CD4-positive, alpha-beta T cell (primary cell): ENCODE data around the gene MCRIP2. TPM values are rescaled to one million over a fixed set of nuclear protein-coding genes. Genes with fewer than 3 reads are reported as not detected.

Experiments used
- ATAC-seq: fragments of 200-7000 bp; cut with Tn5 transposase; one replicate; pipeline ENCODE4 v1.10.0; 2022; ENCODE audit warnings: mild to moderate bottlenecking; ENCODE audit not compliant: poor library complexity
- CTCF ChIA-PET: fragments of 350-600 bp; sonication (Branson Sonifier 250); formaldehyde crosslinking; loops from one replicate; lab custom pipeline; 2021; ENCODE audit warnings: antibody characterized with exemption, inconsistent platforms; lab: Charles Lee
- POLR2A ChIA-PET: fragments of 350-600 bp; sonication (Branson Sonifier 250); formaldehyde crosslinking; loops from one replicate; lab custom pipeline; 2021; ENCODE audit warnings: antibody characterized with exemption, inconsistent platforms; lab: Charles Lee
- DNase-seq, 14 experiments: peaks; one replicate each; pipeline ENCODE4 v3.0.0-alpha.2; 2013 to 2020; ENCODE audit warnings: mixed read lengths in 2 of 14
- H3K27ac ChIP-seq, 2 donors: one replicate each; pipeline versions ENCODE4 v1.5.1 to v1.7.0; 2013; ENCODE audit warnings: low read length in 2 of 2, low read depth in 1 of 2, mild to moderate bottlenecking in 1 of 2
- H3K27me3 ChIP-seq, 2 experiments: 1 replicate in 1 of 2; 2 replicates in 1 of 2; pipeline versions ENCODE4 v1.6.1 to v1.7.0; 2013; ENCODE audit warnings: low read length in 2 of 2, control low read depth in 1 of 2, mild to moderate bottlenecking in 1 of 2, moderate library complexity in 1 of 2; ENCODE audit not compliant: insufficient read depth in 2 of 2, control insufficient read depth in 1 of 2
- H3K36me3 ChIP-seq: one replicate; pipeline ENCODE4 v1.6.1; 2013; ENCODE audit warnings: low read length, control low read depth; ENCODE audit not compliant: insufficient read depth
- H3K4me1 ChIP-seq: one replicate; pipeline ENCODE4 v1.6.1; 2013; ENCODE audit warnings: low read length, control low read depth; ENCODE audit not compliant: insufficient read depth
- H3K4me3 ChIP-seq: one replicate; pipeline ENCODE4 v1.5.1; 2013; ENCODE audit warnings: mild to moderate bottlenecking, low read length, moderate library complexity
- H3K9me3 ChIP-seq, 2 experiments: 1 replicate in 1 of 2; 2 replicates in 1 of 2; pipeline versions ENCODE4 v1.6.1 to v1.7.0; 2013; ENCODE audit warnings: low read length in 2 of 2, mild to moderate bottlenecking in 2 of 2, control low read depth in 1 of 2, moderate library complexity in 1 of 2; ENCODE audit not compliant: control insufficient read depth in 1 of 2, insufficient read depth in 1 of 2
- H3K27ac Mint-ChIP-seq: one replicate; pipeline ENCODE4 v1.8.0; 2020; ENCODE audit warnings: mixed read lengths
- H3K27me3 Mint-ChIP-seq: one replicate; pipeline ENCODE4 v1.8.0; 2021; ENCODE audit warnings: mixed read lengths
- H3K36me3 Mint-ChIP-seq: one replicate; pipeline ENCODE4 v1.8.0; 2021; ENCODE audit warnings: low read depth, mixed read lengths
- H3K4me1 Mint-ChIP-seq: one replicate; pipeline ENCODE4 v1.8.0; 2021; ENCODE audit warnings: low read depth, mixed read lengths
- H3K4me3 Mint-ChIP-seq: one replicate; pipeline ENCODE4 v1.8.0; 2020; ENCODE audit warnings: mild to moderate bottlenecking, mixed read lengths
- H3K9me3 Mint-ChIP-seq: one replicate; pipeline ENCODE4 v1.8.0; 2020; ENCODE audit warnings: mixed read lengths
- CTCF ChIP-seq: fragments of 200-600 bp; IDR thresholded peaks from one replicate; pipeline ENCODE4 v1.8.0; 2022; ENCODE audit warnings: antibody characterized with exemption, mild to moderate bottlenecking
- intact Hi-C, 2 experiments: fragments of 100-400 bp; cut with DNase I in 1 of 2; cut with micrococcal nuclease in 1 of 2; formaldehyde crosslinking; loops; one replicate each; pipeline versions ENCODE4 v1.15.1 to v1.9.0; 2023 to 2025; cut with DNase I, micrococcal nuclease
- total RNA-seq, 174 experiments: library from RNA in 2 of 174; stranded (reverse) in 2 of 174; gene quantifications; one replicate each; pipeline ENCODE4 v1.2.3 and lab custom pipeline; 2021 to 2026

MCRIP2 gene
- total RNA-seq, 2 experiments from 2014 or later = 11.4 to 14.6 TPM

GRCh38 chr16:671353-672131, 29.9 kb downstream of the MCRIP2 start:
- H3K4me3 Mint-ChIP-seq = no peak overlapping the region
- TF ChIP-seq CTCF = no peak
- peaks cover 5 to 7% of the 10 kb centered on the region in 2 experiments for H3K27me3 ChIP-seq
- DNase-seq = no peak
- peaks cover 15% of the 10 kb centered on the region for H3K36me3 Mint-ChIP-seq
- ChIA-PET POLR2A (interaction anchor here (0.7 kb wide), 1 partner anchor 144 kb away, joined by 3 read pairs; the partner anchor contains the start of gene CAPN15), CTCF (no interaction called here)
- no peak overlapping the region for H3K27ac ChIP-seq
- H3K27me3 Mint-ChIP-seq = no peaks in the 10 kb centered on the region
- H3K4me1 ChIP-seq = peaks cover 43% of the 10 kb centered on the region
- H3K27ac Mint-ChIP-seq = no peak overlapping the region
- H3K4me3 ChIP-seq = no peak overlapping the region
- H3K9me3 ChIP-seq = no peaks in the 10 kb centered on the region
- H3K36me3 ChIP-seq = peaks cover 35% of the 10 kb centered on the region
- no peak for ATAC-seq
- H3K9me3 Mint-ChIP-seq = no peaks in the 10 kb centered on the region
- intact Hi-C loops = no loop called here
- peaks cover 11% of the 10 kb centered on the region for H3K4me1 Mint-ChIP-seq

- no peaks in the 10 kb centered on the region for H3K9me3 ChIP-seq
- H3K27ac ChIP-seq = no peak overlapping the region
- Mint-ChIP-seq H3K4me1 (peaks cover 16% of the 10 kb centered on the region), H3K36me3 (peaks cover 15% of the 10 kb centered on the region), H3K27ac (no peak overlapping the region), H3K9me3 (no peaks in the 10 kb centered on the region), H3K4me3 (no peak overlapping the region), H3K27me3 (no peaks in the 10 kb centered on the region)
- ATAC-seq = no peak
- TF ChIP-seq CTCF = no peak
- POLR2A ChIA-PET = no interaction called here
- peaks cover 35% of the 10 kb centered on the region for H3K36me3 ChIP-seq
- CTCF ChIA-PET = no interaction called here
- peaks cover 8 to 12% of the 10 kb centered on the region in 2 experiments for H3K27me3 ChIP-seq
- DNase-seq = no peak
- intact Hi-C loops = no loop called here
- peaks cover 42% of the 10 kb centered on the region for H3K4me1 ChIP-seq
- no peak overlapping the region for H3K4me3 ChIP-seq
Measured at GRCh38 chr16:672371-672770, 30.7 kb downstream of the MCRIP2 start.

- Mint-ChIP-seq H3K27ac (no peak overlapping the region), H3K36me3 (peaks cover 15% of the 10 kb centered on the region), H3K4me3 (no peak overlapping the region), H3K9me3 (no peaks in the 10 kb centered on the region), H3K27me3 (no peaks in the 10 kb centered on the region), H3K4me1 (peaks cover 11% of the 10 kb centered on the region)
- Histone ChIP-seq H3K4me3 (no peak overlapping the region), H3K27ac (no peak overlapping the region), H3K4me1 (peaks cover 40% of the 10 kb centered on the region), H3K36me3 (peaks cover 35% of the 10 kb centered on the region), H3K27me3 (peaks cover 8 to 12% of the 10 kb centered on the region in 2 experiments), H3K9me3 (no peaks in the 10 kb centered on the region)
- POLR2A ChIA-PET = no interaction called here
- CTCF ChIA-PET = no interaction called here
- intact Hi-C loops = no loop called here
- DNase-seq (no peak), ATAC-seq (no peak)
- TF ChIP-seq CTCF = no peak
Measured at GRCh38 chr16:672851-673250, 31.2 kb downstream of the MCRIP2 start.
